Muscle of back (tissue), 13 donors: ENCODE measurements around the gene CENPA. TPM values are rescaled to one million over a fixed set of nuclear protein-coding genes. Genes with fewer than 3 reads are reported as not detected.
"Not testable (repeated sequence)": the region's sequence is repeated elsewhere in the genome, so short reads cannot be mapped to it uniquely, and the experiment has no call there.

Source experiments
- DNase-seq, 3 donors: peaks; one replicate each; pipeline versions ENCODE4 v3.0.0 to v3.0.0-alpha.2; 2013
- long read RNA-seq, 9 donors: transcript quantifications; one replicate each; lab custom pipeline, GENCODE V29; 2026
- polyA plus RNA-seq, 10 donors: library from polyadenylated mRNA; unstranded; fragments of 120-200 nt; gene quantifications; one replicate each; pipeline ENCODE4 v1.2.1, GENCODE V29; 2013; ENCODE audit not compliant: insufficient read length in 10 of 10

Gene CENPA
- 10 to 100 TPM in 2 of 10 donors, 1 to 10 TPM in 8; 5.3 to 12.9 (median 6.9) TPM for polyA plus RNA-seq
- long read RNA-seq, donor 1, partial matches to known transcripts: 0 of 1 reads
- long read RNA-seq, donor 1, other reads (novel, unspliced or antisense): 0 of 1 reads
- long read RNA-seq, donor 2, partial matches to known transcripts: 0 of 3 reads
- long read RNA-seq, donor 2, other reads (novel, unspliced or antisense): 0 of 3 reads
- long read RNA-seq, donor 3: 0 reads
- long read RNA-seq, donor 4, partial matches to known transcripts: 0 of 1 reads
- long read RNA-seq, donor 4, other reads (novel, unspliced or antisense): 0 of 1 reads
- long read RNA-seq, donor 5: 0 reads
- long read RNA-seq, donor 6, partial matches to known transcripts: 0 of 4 reads
- long read RNA-seq, donor 6, other reads (novel, unspliced or antisense): 0 of 4 reads
- long read RNA-seq, donor 7, partial matches to known transcripts: 0 of 1 reads
- long read RNA-seq, donor 7, other reads (novel, unspliced or antisense): 0 of 1 reads
- long read RNA-seq, donor 8, transcript CENPA-202 (5 exons, 1,452 nt): major isoform, 5 of 11 reads
- long read RNA-seq, donor 8, partial matches to known transcripts: 5 of 11 reads
- long read RNA-seq, donor 8, other reads (novel, unspliced or antisense): 0 of 11 reads
- long read RNA-seq, donor 9: 0 reads

- DNase-seq: peak; percentile 99 to 100 (median 99)
Measured at GRCh38 chr2:26785431-26786206, at the start of gene CENPA. Gene CENPA (plus strand): TSS chr2:26786056. CDS start chr2:26786197, 141 bp downstream.

- no peak for DNase-seq
Measured at GRCh38 chr2:26737221-26737620, 48.6 kb upstream of the CENPA start.

GRCh38 chr2:26738481-26738880 lies 47.4 kb upstream of the CENPA start:
- no peak for DNase-seq

GRCh38 chr2:26739514-26739913 lies 46.3 kb upstream of the CENPA start:
- DNase-seq: no peak

GRCh38 chr2:26740346-26740745 lies 45.5 kb upstream of the CENPA start:
- no peak for DNase-seq

- DNase-seq: peak in 1 of 3 donors; percentile 37
Measured at GRCh38 chr2:26740890-26741302, 45.0 kb upstream of the CENPA start.

GRCh38 chr2:26742048-26742770 lies 43.6 kb upstream of the CENPA start:
- no peak for DNase-seq

- DNase-seq: no peak
Measured at GRCh38 chr2:26743852-26744251, 42.0 kb upstream of the CENPA start.

- no peak for DNase-seq
Measured at GRCh38 chr2:26744953-26745352, 40.9 kb upstream of the CENPA start.

GRCh38 chr2:26745609-26746327 lies 40.1 kb upstream of the CENPA start:
- peak; percentile 69 to 84 (median 82) for DNase-seq

GRCh38 chr2:26746934-26747333 lies 38.9 kb upstream of the CENPA start:
- DNase-seq: no peak

GRCh38 chr2:26749787-26750420 lies 36.0 kb upstream of the CENPA start:
- not testable (repeated sequence) for DNase-seq

GRCh38 chr2:26750467-26750866 lies 35.4 kb upstream of the CENPA start:
- DNase-seq: not testable (repeated sequence)

- no peak for DNase-seq
Measured at GRCh38 chr2:26752656-26753055, 33.2 kb upstream of the CENPA start.

- no peak for DNase-seq
Measured at GRCh38 chr2:26754539-26754938, 31.3 kb upstream of the CENPA start.

GRCh38 chr2:26754972-26755670 lies 30.7 kb upstream of the CENPA start:
- DNase-seq: no peak

- no peak for DNase-seq
Measured at GRCh38 chr2:26756337-26756736, 29.5 kb upstream of the CENPA start.

GRCh38 chr2:26757873-26758789 lies 27.7 kb upstream of the CENPA start:
- DNase-seq: peak in 1 of 3 donors; percentile 95
